GM18873 (cell line): ENCODE data around the gene STAT6.
"Not testable (repeated sequence)": the region's sequence is repeated elsewhere in the genome, so short reads cannot be mapped to it uniquely, and the experiment has no call there.

Experiments used
- ATAC-seq: cut with Tn5 transposase; IDR thresholded peaks from one replicate; pipeline ENCODE4 v1.9.1; 2021; ENCODE audit warnings: mild to moderate bottlenecking, moderate library complexity, moderate number of reproducible peaks; ENCODE audit not compliant: unreplicated experiment, low FRiP score

The STAT6 gene

GRCh38 chr12:57089271-57090245 lies 21.6 kb downstream of the STAT6 start:
- ATAC-seq, result no peak

- ATAC-seq, result peak; percentile 41
Observed at GRCh38 chr12:57088354-57089270, 22.6 kb downstream of the STAT6 start, which contains the start of gene NAB2. NAB2 (plus strand) TSS chr12:57089114; CDS start chr12:57089272, 158 bp downstream.

- ATAC-seq, result peak; percentile 26
Observed at GRCh38 chr12:57087691-57088353, 23.3 kb downstream of the STAT6 start.

GRCh38 chr12:57087010-57087690 lies 24.0 kb downstream of the STAT6 start:
- peak; percentile 0 for ATAC-seq

GRCh38 chr12:57086493-57087009 lies 24.6 kb downstream of the STAT6 start:
- no peak for ATAC-seq

- no peak for ATAC-seq
Observed at GRCh38 chr12:57085999-57086492, 25.1 kb downstream of the STAT6 start.

GRCh38 chr12:57080855-57081254 lies 30.3 kb downstream of the STAT6 start:
- ATAC-seq, result no peak

- ATAC-seq, result no peak
Observed at GRCh38 chr12:57079821-57080220, 31.3 kb downstream of the STAT6 start.

GRCh38 chr12:57078519-57079404 lies 32.4 kb downstream of the STAT6 start, which contains the start of gene NEMP1:
NEMP1 (minus strand) TSS chr12:57078791; CDS start chr12:57078745, 46 bp downstream.
- peak; percentile 96 for ATAC-seq

- ATAC-seq, result not testable (repeated sequence)
Observed at GRCh38 chr12:57073566-57074450, 37.4 kb downstream of the STAT6 start.

- ATAC-seq, result no peak
Observed at GRCh38 chr12:57072661-57073060, 38.5 kb downstream of the STAT6 start.

GRCh38 chr12:57069523-57069922 lies 41.6 kb downstream of the STAT6 start:
- ATAC-seq, result peak; percentile 83

GRCh38 chr12:57066245-57066644 lies 44.9 kb downstream of the STAT6 start:
- no peak for ATAC-seq

- no peak for ATAC-seq
Observed at GRCh38 chr12:57063991-57064685, 47.0 kb downstream of the STAT6 start.

- no peak for ATAC-seq
Observed at GRCh38 chr12:57058454-57058853, 52.7 kb downstream of the STAT6 start.

GRCh38 chr12:57057067-57057751 lies 54.0 kb downstream of the STAT6 start:
- no peak for ATAC-seq
